ENCODE results near the gene USP19. TPM values are rescaled to one million over a fixed set of nuclear protein-coding genes. Genes with fewer than 3 reads are reported as not detected.

The USP19 gene
- total RNA-seq, 1 experiment from 2014 or later: 73.3 TPM

DNA sequence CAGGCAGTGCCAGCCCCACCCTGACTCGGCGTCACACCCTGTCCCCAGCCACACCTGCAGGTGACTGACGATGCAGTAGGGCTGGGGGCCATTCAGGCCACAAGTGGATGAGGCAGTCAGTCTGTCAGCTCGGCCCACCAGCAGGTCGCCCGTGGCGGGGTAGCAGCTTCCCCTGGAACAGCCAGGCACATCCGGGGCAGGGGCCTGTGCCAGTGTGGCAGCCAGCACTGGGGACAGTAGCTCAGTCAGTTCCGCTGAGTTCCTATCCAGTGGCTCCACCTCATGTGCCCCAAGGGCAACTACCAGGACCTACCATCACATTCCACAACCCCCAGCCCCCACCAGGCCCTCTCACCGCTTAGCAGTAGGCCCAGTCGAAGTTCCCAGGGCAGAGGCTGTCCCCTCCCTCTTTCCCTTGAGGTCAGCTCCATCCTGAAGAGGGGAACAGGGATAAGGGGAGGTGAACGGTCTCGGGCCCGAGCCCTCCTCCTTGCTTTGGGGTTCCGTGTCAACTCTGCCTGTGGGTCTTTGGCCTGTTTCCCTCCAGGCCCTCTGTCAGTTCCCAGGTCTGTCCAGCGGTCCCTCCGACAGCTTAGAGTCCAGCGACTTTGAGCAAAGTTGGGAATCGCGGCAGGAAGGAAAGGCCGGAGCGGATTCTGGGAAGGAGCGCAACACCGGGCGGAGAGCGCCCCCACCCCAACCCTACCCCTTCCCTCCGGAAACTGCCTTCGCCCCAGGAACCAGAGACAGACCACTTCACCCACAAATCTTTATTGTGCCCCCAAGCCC lies 12.0 kb upstream of the USP19 start, which contains the start of gene LAMB2:
Gene LAMB2 (minus strand): TSS at position 614 of the 789 bp plus-strand sequence. CDS start 183 bp downstream, at position 431.
- peak within 1 kb of the TSS; percentile 89 for H3K27ac Mint-ChIP-seq
- DNase-seq (ENCODE audit: low spot score): peak; percentile 81
- ATAC-seq: peak; percentile 66
- H3K27me3 Mint-ChIP-seq (ENCODE audit: low read depth): no peaks in the 10 kb centered on the region; the same call in none of the 2 replicates
- no peaks in the 10 kb centered on the region for H3K36me3 Mint-ChIP-seq
- ChIA-PET POLR2A (interaction anchor here (0.5 to 1.5 kb wide), 8 partner anchors 12 to 478 kb away, joined by 3 to 6 read pairs (median 4); partner anchors contain the start of genes KLHDC8B, QRICH1, USP19 and USP4), CTCF (interaction anchor here (0.5 to 3.4 kb wide), 17 partner anchors 12 to 469 kb away, joined by 3 to 36 read pairs (median 5); partner anchors contain the start of genes KLHDC8B, NDUFAF3, QRICH1 and USP19)
- H3K4me3 Mint-ChIP-seq: peak within 1 kb of the TSS; percentile 89
- no peaks in the 10 kb centered on the region for H3K9me3 Mint-ChIP-seq
- H3K4me1 Mint-ChIP-seq: peaks cover 12% of the 10 kb centered on the region
- TF ChIP-seq, protein P1, sequence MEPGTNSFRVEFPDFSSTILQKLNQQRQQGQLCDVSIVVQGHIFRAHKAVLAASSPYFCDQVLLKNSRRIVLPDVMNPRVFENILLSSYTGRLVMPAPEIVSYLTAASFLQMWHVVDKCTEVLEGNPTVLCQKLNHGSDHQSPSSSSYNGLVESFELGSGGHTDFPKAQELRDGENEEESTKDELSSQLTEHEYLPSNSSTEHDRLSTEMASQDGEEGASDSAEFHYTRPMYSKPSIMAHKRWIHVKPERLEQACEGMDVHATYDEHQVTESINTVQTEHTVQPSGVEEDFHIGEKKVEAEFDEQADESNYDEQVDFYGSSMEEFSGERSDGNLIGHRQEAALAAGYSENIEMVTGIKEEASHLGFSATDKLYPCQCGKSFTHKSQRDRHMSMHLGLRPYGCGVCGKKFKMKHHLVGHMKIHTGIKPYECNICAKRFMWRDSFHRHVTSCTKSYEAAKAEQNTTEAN (CRISPR knock-in tag; IDR thresholded peaks at IDR 0.05): no peak; the same call in 1 of the 2 replicates
- TF ChIP-seq, protein P2, sequence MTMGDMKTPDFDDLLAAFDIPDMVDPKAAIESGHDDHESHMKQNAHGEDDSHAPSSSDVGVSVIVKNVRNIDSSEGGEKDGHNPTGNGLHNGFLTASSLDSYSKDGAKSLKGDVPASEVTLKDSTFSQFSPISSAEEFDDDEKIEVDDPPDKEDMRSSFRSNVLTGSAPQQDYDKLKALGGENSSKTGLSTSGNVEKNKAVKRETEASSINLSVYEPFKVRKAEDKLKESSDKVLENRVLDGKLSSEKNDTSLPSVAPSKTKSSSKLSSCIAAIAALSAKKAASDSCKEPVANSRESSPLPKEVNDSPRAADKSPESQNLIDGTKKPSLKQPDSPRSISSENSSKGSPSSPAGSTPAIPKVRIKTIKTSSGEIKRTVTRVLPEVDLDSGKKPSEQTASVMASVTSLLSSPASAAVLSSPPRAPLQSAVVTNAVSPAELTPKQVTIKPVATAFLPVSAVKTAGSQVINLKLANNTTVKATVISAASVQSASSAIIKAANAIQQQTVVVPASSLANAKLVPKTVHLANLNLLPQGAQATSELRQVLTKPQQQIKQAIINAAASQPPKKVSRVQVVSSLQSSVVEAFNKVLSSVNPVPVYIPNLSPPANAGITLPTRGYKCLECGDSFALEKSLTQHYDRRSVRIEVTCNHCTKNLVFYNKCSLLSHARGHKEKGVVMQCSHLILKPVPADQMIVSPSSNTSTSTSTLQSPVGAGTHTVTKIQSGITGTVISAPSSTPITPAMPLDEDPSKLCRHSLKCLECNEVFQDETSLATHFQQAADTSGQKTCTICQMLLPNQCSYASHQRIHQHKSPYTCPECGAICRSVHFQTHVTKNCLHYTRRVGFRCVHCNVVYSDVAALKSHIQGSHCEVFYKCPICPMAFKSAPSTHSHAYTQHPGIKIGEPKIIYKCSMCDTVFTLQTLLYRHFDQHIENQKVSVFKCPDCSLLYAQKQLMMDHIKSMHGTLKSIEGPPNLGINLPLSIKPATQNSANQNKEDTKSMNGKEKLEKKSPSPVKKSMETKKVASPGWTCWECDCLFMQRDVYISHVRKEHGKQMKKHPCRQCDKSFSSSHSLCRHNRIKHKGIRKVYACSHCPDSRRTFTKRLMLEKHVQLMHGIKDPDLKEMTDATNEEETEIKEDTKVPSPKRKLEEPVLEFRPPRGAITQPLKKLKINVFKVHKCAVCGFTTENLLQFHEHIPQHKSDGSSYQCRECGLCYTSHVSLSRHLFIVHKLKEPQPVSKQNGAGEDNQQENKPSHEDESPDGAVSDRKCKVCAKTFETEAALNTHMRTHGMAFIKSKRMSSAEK (CRISPR knock-in tag; IDR thresholded peaks at IDR 0.05; ENCODE audit: borderline replicate concordance): no peak
- TF ChIP-seq ZNF423 (CRISPR knock-in tag; IDR thresholded peaks at IDR 0.05) (no peak), CREB1 (CRISPR knock-in tag; IDR thresholded peaks at IDR 0.05) (no peak), FOXP1 (CRISPR knock-in tag; IDR thresholded peaks at IDR 0.05; ENCODE audit: borderline replicate concordance) (0 out of 2 replicates have a peak, but pooled peaks have one; percentile 7), SP1 (CRISPR knock-in tag; conservative IDR thresholded peaks at IDR 0.05) (peak; percentile 65), ZSCAN18 (CRISPR knock-in tag; IDR thresholded peaks at IDR 0.05) (no peak), ZNF232 (CRISPR knock-in tag; IDR thresholded peaks at IDR 0.05) (no peak), SMAD4 (CRISPR knock-in tag; IDR thresholded peaks at IDR 0.05) (0 out of 2 replicates have a peak, but pooled peaks have one; percentile 38), NR1H2 (CRISPR knock-in tag; IDR thresholded peaks at IDR 0.05) (no peak), ATF6 (CRISPR knock-in tag; IDR thresholded peaks at IDR 0.05) (no peak), E2F5 (CRISPR knock-in tag; IDR thresholded peaks at IDR 0.05) (no peak), NR3C1 (CRISPR knock-in tag; conservative IDR thresholded peaks at IDR 0.05; ENCODE audit: low read depth) (no peak), TEAD4 (CRISPR knock-in tag; IDR thresholded peaks at IDR 0.05) (0 out of 2 replicates have a peak, but pooled peaks have one; percentile 29), NFYB (CRISPR knock-in tag; conservative IDR thresholded peaks at IDR 0.05; ENCODE audit: low read depth) (no peak), ERG (CRISPR knock-in tag; IDR thresholded peaks at IDR 0.05) (no peak), ZNF671 (CRISPR knock-in tag; IDR thresholded peaks at IDR 0.05) (no peak), FOXJ3 (CRISPR knock-in tag; IDR thresholded peaks at IDR 0.05; ENCODE audit: borderline replicate concordance) (no peak)
- TF ChIP-seq, protein P3, sequence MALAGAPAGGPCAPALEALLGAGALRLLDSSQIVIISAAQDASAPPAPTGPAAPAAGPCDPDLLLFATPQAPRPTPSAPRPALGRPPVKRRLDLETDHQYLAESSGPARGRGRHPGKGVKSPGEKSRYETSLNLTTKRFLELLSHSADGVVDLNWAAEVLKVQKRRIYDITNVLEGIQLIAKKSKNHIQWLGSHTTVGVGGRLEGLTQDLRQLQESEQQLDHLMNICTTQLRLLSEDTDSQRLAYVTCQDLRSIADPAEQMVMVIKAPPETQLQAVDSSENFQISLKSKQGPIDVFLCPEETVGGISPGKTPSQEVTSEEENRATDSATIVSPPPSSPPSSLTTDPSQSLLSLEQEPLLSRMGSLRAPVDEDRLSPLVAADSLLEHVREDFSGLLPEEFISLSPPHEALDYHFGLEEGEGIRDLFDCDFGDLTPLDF (CRISPR knock-in tag; IDR thresholded peaks at IDR 0.05): no peak
- TF ChIP-seq, protein P4, sequence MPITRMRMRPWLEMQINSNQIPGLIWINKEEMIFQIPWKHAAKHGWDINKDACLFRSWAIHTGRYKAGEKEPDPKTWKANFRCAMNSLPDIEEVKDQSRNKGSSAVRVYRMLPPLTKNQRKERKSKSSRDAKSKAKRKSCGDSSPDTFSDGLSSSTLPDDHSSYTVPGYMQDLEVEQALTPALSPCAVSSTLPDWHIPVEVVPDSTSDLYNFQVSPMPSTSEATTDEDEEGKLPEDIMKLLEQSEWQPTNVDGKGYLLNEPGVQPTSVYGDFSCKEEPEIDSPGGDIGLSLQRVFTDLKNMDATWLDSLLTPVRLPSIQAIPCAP (CRISPR knock-in tag; IDR thresholded peaks at IDR 0.05): no peak
- TF ChIP-seq, protein P5, sequence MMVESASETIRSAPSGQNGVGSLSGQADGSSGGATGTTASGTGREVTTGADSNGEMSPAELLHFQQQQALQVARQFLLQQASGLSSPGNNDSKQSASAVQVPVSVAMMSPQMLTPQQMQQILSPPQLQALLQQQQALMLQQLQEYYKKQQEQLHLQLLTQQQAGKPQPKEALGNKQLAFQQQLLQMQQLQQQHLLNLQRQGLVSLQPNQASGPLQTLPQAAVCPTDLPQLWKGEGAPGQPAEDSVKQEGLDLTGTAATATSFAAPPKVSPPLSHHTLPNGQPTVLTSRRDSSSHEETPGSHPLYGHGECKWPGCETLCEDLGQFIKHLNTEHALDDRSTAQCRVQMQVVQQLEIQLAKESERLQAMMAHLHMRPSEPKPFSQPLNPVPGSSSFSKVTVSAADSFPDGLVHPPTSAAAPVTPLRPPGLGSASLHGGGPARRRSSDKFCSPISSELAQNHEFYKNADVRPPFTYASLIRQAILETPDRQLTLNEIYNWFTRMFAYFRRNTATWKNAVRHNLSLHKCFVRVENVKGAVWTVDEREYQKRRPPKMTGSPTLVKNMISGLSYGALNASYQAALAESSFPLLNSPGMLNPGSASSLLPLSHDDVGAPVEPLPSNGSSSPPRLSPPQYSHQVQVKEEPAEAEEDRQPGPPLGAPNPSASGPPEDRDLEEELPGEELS (CRISPR knock-in tag; IDR thresholded peaks at IDR 0.05): no peak
